NCI-H2196 (cell line): ENCODE measurements around the gene CSMD2.

ENCODE experiments used
- DNase-seq: peaks from one replicate; lab custom pipeline; 2025; ENCODE audit not compliant: unreplicated experiment; lab: John Stamatoyannopoulos, UW

CSMD2 gene

GRCh38 chr1:33469691-33470090 is 695.3 kb downstream of the CSMD2 start:
- DNase-seq, result no peak

GRCh38 chr1:33468967-33469366 is 696.1 kb downstream of the CSMD2 start:
- DNase-seq, result no peak

GRCh38 chr1:33468531-33468930 is 696.5 kb downstream of the CSMD2 start:
- no peak for DNase-seq

GRCh38 chr1:33468011-33468410 is 697.0 kb downstream of the CSMD2 start:
- DNase-seq, result no peak

GRCh38 chr1:33466159-33466558 is 698.9 kb downstream of the CSMD2 start:
- no peak for DNase-seq

GRCh38 chr1:33465316-33465715 is 699.7 kb downstream of the CSMD2 start:
- no peak for DNase-seq

GRCh38 chr1:33464552-33464951 is 700.5 kb downstream of the CSMD2 start:
- no peak for DNase-seq
